ENCODE data around the gene LIPM. TPM values are rescaled to one million over a fixed set of nuclear protein-coding genes. Genes with fewer than 3 reads are reported as not detected.

LIPM gene
- total RNA-seq, 1 donor from 2014 or later: not detected

DNA sequence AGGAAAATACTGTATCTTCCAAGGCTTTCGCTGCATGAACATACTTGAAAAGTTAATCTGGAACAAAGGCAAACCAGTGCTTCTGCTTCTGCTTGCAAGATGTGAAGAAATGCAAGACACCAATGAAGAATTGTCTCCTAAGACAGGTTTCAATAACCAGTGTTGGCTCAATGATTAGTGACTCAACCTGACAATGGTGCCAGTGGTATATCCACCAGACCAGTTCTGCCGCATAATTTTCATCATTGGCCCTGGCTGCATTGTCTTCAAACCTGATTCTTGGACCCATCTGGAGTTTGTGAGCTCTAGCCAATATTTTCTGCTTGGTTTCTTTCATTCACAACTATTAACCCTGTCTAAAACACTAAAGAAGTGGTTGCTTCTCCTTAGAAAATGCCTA is 63.9 kb downstream of the LIPM start:
- Mint-ChIP-seq H3K27me3 (ENCODE audit: low read depth) (peaks cover 4% of the 10 kb centered on the region), H3K4me1 (no peaks in the 10 kb centered on the region), H3K27ac (ENCODE audit: unreplicated experiment) (no peak overlapping the region), H3K36me3 (ENCODE audit: low read depth) (no peaks in the 10 kb centered on the region), H3K4me3 (no peak overlapping the region), H3K9me3 (no peaks in the 10 kb centered on the region)
- TF ChIP-seq, protein P1, sequence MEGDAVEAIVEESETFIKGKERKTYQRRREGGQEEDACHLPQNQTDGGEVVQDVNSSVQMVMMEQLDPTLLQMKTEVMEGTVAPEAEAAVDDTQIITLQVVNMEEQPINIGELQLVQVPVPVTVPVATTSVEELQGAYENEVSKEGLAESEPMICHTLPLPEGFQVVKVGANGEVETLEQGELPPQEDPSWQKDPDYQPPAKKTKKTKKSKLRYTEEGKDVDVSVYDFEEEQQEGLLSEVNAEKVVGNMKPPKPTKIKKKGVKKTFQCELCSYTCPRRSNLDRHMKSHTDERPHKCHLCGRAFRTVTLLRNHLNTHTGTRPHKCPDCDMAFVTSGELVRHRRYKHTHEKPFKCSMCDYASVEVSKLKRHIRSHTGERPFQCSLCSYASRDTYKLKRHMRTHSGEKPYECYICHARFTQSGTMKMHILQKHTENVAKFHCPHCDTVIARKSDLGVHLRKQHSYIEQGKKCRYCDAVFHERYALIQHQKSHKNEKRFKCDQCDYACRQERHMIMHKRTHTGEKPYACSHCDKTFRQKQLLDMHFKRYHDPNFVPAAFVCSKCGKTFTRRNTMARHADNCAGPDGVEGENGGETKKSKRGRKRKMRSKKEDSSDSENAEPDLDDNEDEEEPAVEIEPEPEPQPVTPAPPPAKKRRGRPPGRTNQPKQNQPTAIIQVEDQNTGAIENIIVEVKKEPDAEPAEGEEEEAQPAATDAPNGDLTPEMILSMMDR (conservative IDR thresholded peaks at IDR 0.05): no peak
- DNase-seq (ENCODE audit: low read depth, low spot score): no peak

- Mint-ChIP-seq H3K9me3 (no peaks in the 10 kb centered on the region), H3K4me3 (no peak overlapping the region), H3K27me3 (ENCODE audit: low read depth) (peaks cover 13% of the 10 kb centered on the region), H3K4me1 (no peaks in the 10 kb centered on the region), H3K27ac (ENCODE audit: unreplicated experiment) (no peak overlapping the region), H3K36me3 (ENCODE audit: low read depth) (no peaks in the 10 kb centered on the region)
- no peak for DNase-seq (ENCODE audit: low read depth, low spot score)
- TF ChIP-seq, protein P1 (conservative IDR thresholded peaks at IDR 0.05): no peak
Measured at GRCh38 chr10:88870089-88870488, 67.6 kb downstream of the LIPM start.

Other genes with a start within 250 kb of the LIPM start
- gene RNLS, start 219.4 kb upstream of the LIPM start, total RNA-seq: 3.3 and 3.8 TPM in 2 replicates
- gene LIPJ, start 216.0 kb upstream of the LIPM start, total RNA-seq: not detected in 2 replicates
- gene LIPF, start 138.3 kb upstream of the LIPM start, total RNA-seq: not detected in 2 replicates
- gene LIPK, start 96.5 kb upstream of the LIPM start, total RNA-seq: not detected in 2 replicates
- not detected in 2 replicates for gene LIPN, start 42.7 kb upstream of the LIPM start, total RNA-seq
- gene ANKRD22, start 49.1 kb downstream of the LIPM start, total RNA-seq: not detected in 2 replicates
- 3.4 and 4.1 TPM in 2 replicates for gene STAMBPL1, start 77.5 kb downstream of the LIPM start, total RNA-seq
- gene ACTA2, start 150.0 kb downstream of the LIPM start, total RNA-seq: 7.0 and 7.6 TPM in 2 replicates
- gene FAS, start 188.1 kb downstream of the LIPM start, total RNA-seq: 2.2 and 2.3 TPM in 2 replicates